ENCODE data around the gene ATXN7L1.
"Not testable (repeated sequence)": the region's sequence is repeated elsewhere in the genome, so short reads cannot be mapped to it uniquely, and the experiment has no call there.

ATXN7L1 gene

GRCh38 chr7:105611856-105612775 is 264.3 kb downstream of the ATXN7L1 start:
- H3K9me3 ChIP-seq (ENCODE audit: control insufficient read depth in 1 of 2, low read length in 2 of 2): no peaks in the 10 kb centered on the region
- no peaks in the 10 kb centered on the region for H3K4me1 ChIP-seq (ENCODE audit: control insufficient read depth in 1 of 2, insufficient read depth in 2 of 2, low read length in 2 of 2)
- H3K36me3 ChIP-seq (ENCODE audit: control insufficient read depth in 1 of 2, insufficient read depth in 2 of 2, low read length in 2 of 2): peaks cover 6 to 27% of the 10 kb centered on the region in 2 donors
- H3K9ac ChIP-seq (ENCODE audit: low read depth in 1 of 2, low read length in 2 of 2): no peak overlapping the region
- H3K27me3 ChIP-seq (ENCODE audit: control insufficient read depth in 1 of 2, insufficient read depth in 2 of 2, low read length in 2 of 2): no peaks in the 10 kb centered on the region
- H3K4me3 ChIP-seq (ENCODE audit: low read depth in 1 of 2, low read length in 2 of 2): no peak overlapping the region
- no peak overlapping the region for H3K27ac ChIP-seq (ENCODE audit: low read depth, low read length)

GRCh38 chr7:105610165-105610930 is 266.1 kb downstream of the ATXN7L1 start:
- Histone ChIP-seq H3K4me1 (ENCODE audit: control insufficient read depth in 1 of 2, insufficient read depth in 2 of 2, low read length in 2 of 2) (no peaks in the 10 kb centered on the region), H3K9ac (ENCODE audit: low read depth in 1 of 2, low read length in 2 of 2) (no peak overlapping the region), H3K4me3 (ENCODE audit: low read depth in 1 of 2, low read length in 2 of 2) (no peak overlapping the region), H3K9me3 (ENCODE audit: control insufficient read depth in 1 of 2, low read length in 2 of 2) (no peaks in the 10 kb centered on the region), H3K27me3 (ENCODE audit: control insufficient read depth in 1 of 2, insufficient read depth in 2 of 2, low read length in 2 of 2) (no peaks in the 10 kb centered on the region), H3K27ac (ENCODE audit: low read depth, low read length) (no peak overlapping the region), H3K36me3 (ENCODE audit: control insufficient read depth in 1 of 2, insufficient read depth in 2 of 2, low read length in 2 of 2) (peaks cover 0 to 19% of the 10 kb centered on the region in 2 donors)

- Histone ChIP-seq H3K9ac (ENCODE audit: low read depth in 1 of 2, low read length in 2 of 2) (no peak overlapping the region), H3K27me3 (ENCODE audit: control insufficient read depth in 1 of 2, insufficient read depth in 2 of 2, low read length in 2 of 2) (no peaks in the 10 kb centered on the region), H3K9me3 (ENCODE audit: control insufficient read depth in 1 of 2, low read length in 2 of 2) (no peaks in the 10 kb centered on the region), H3K27ac (ENCODE audit: low read depth, low read length) (no peak overlapping the region), H3K36me3 (ENCODE audit: control insufficient read depth in 1 of 2, insufficient read depth in 2 of 2, low read length in 2 of 2) (no peaks in the 10 kb centered on the region), H3K4me1 (ENCODE audit: control insufficient read depth in 1 of 2, insufficient read depth in 2 of 2, low read length in 2 of 2) (no peaks in the 10 kb centered on the region), H3K4me3 (ENCODE audit: low read depth in 1 of 2, low read length in 2 of 2) (no peak overlapping the region)
Observed at GRCh38 chr7:105602325-105603305, 273.8 kb downstream of the ATXN7L1 start.

DNA sequence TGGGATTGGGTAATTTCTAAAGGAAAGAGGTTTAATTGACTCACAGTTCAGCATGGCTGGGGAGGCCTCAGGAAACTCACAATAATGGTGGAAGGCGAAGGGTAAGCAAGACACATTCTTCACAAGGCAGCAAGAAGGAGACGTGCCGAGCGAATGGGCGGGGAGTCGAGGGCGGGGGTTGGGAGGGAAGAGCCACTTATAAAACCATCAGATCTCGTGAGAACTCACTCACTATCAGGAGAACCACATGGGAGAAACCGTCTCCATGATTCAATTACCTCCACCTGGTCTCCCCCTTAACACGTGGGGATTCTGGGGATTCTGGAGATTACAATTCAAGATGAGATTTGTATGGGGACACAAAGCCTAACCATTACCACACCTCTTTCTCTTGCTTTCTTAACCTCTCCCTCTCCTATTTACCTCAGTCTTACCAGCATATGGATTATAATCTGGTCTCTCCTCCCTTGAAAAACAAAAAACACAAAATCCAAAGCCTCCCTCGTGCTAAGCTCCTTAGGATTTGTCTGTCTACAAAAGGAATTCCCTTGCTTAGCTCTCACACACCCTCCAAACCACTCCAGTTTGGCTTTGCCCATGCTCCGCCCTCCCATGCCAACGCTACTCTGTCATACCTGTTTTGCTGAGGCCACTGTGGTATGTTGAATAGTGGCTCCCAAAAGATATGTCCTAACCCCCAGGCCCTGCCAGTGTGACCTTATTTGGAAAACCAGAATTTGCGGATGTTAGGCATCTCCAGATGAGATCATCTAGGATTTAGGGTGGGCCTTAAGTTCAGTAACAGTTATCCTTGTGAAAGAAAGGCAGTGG is 275.5 kb downstream of the ATXN7L1 start:
- no peaks in the 10 kb centered on the region for H3K9me3 ChIP-seq (ENCODE audit: control insufficient read depth in 1 of 2, low read length in 2 of 2)
- no peaks in the 10 kb centered on the region for H3K36me3 ChIP-seq (ENCODE audit: control insufficient read depth in 1 of 2, insufficient read depth in 2 of 2, low read length in 2 of 2)
- H3K4me3 ChIP-seq (ENCODE audit: low read depth in 1 of 2, low read length in 2 of 2): no peak overlapping the region
- no peak overlapping the region for H3K27ac ChIP-seq (ENCODE audit: low read depth, low read length)
- no peaks in the 10 kb centered on the region for H3K27me3 ChIP-seq (ENCODE audit: control insufficient read depth in 1 of 2, insufficient read depth in 2 of 2, low read length in 2 of 2)
- H3K4me1 ChIP-seq (ENCODE audit: control insufficient read depth in 1 of 2, insufficient read depth in 2 of 2, low read length in 2 of 2): no peaks in the 10 kb centered on the region
- no peak overlapping the region for H3K9ac ChIP-seq (ENCODE audit: low read depth in 1 of 2, low read length in 2 of 2)

DNA sequence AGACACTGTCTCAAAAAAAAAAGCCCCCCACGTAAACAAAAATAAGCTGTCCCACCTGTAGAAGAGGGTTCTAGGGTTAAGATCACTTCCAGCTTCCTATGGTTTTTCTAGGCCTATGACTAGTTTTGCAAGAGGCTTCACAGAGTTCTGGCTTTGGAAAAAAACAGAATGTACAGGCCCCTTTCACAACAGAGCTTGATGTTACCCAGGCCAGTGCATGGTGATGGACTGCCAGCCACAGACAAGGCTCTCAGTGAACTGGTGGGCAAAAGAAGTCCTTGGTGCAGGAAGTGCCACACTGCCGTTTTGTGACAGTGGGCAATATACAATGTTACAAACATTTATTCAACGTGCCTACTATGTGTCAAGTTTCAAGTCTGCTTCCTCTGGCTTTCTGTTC is 276.8 kb downstream of the ATXN7L1 start:
- Histone ChIP-seq H3K4me1 (ENCODE audit: control insufficient read depth in 1 of 2, insufficient read depth in 2 of 2, low read length in 2 of 2) (no peaks in the 10 kb centered on the region), H3K27me3 (ENCODE audit: control insufficient read depth in 1 of 2, insufficient read depth in 2 of 2, low read length in 2 of 2) (no peaks in the 10 kb centered on the region), H3K36me3 (ENCODE audit: control insufficient read depth in 1 of 2, insufficient read depth in 2 of 2, low read length in 2 of 2) (no peaks in the 10 kb centered on the region), H3K4me3 (ENCODE audit: low read depth in 1 of 2, low read length in 2 of 2) (no peak overlapping the region), H3K27ac (ENCODE audit: low read depth, low read length) (no peak overlapping the region), H3K9me3 (ENCODE audit: control insufficient read depth in 1 of 2, low read length in 2 of 2) (no peaks in the 10 kb centered on the region), H3K9ac (ENCODE audit: low read depth in 1 of 2, low read length in 2 of 2) (no peak overlapping the region)

GRCh38 chr7:105599080-105599479 is 277.3 kb downstream of the ATXN7L1 start:
- not testable (repeated sequence) for H3K27ac ChIP-seq (ENCODE audit: low read depth, low read length); H3K36me3 ChIP-seq (ENCODE audit: control insufficient read depth in 1 of 2, insufficient read depth in 2 of 2, low read length in 2 of 2); H3K27me3 ChIP-seq (ENCODE audit: control insufficient read depth in 1 of 2, insufficient read depth in 2 of 2, low read length in 2 of 2); H3K9ac ChIP-seq (ENCODE audit: low read depth in 1 of 2, low read length in 2 of 2); H3K4me3 ChIP-seq (ENCODE audit: low read depth in 1 of 2, low read length in 2 of 2); H3K4me1 ChIP-seq (ENCODE audit: control insufficient read depth in 1 of 2, insufficient read depth in 2 of 2, low read length in 2 of 2); H3K9me3 ChIP-seq (ENCODE audit: control insufficient read depth in 1 of 2, low read length in 2 of 2)

- H3K4me1 ChIP-seq (ENCODE audit: control insufficient read depth in 1 of 2, insufficient read depth in 2 of 2, low read length in 2 of 2): no peaks in the 10 kb centered on the region
- H3K4me3 ChIP-seq (ENCODE audit: low read depth in 1 of 2, low read length in 2 of 2): no peak overlapping the region
- H3K9me3 ChIP-seq (ENCODE audit: control insufficient read depth in 1 of 2, low read length in 2 of 2): no peaks in the 10 kb centered on the region
- H3K36me3 ChIP-seq (ENCODE audit: control insufficient read depth in 1 of 2, insufficient read depth in 2 of 2, low read length in 2 of 2): no peaks in the 10 kb centered on the region
- H3K27me3 ChIP-seq (ENCODE audit: control insufficient read depth in 1 of 2, insufficient read depth in 2 of 2, low read length in 2 of 2): no peaks in the 10 kb centered on the region
- H3K9ac ChIP-seq (ENCODE audit: low read depth in 1 of 2, low read length in 2 of 2): no peak overlapping the region
- no peak overlapping the region for H3K27ac ChIP-seq (ENCODE audit: low read depth, low read length)
Observed at GRCh38 chr7:105596866-105597265, 279.5 kb downstream of the ATXN7L1 start.

DNA sequence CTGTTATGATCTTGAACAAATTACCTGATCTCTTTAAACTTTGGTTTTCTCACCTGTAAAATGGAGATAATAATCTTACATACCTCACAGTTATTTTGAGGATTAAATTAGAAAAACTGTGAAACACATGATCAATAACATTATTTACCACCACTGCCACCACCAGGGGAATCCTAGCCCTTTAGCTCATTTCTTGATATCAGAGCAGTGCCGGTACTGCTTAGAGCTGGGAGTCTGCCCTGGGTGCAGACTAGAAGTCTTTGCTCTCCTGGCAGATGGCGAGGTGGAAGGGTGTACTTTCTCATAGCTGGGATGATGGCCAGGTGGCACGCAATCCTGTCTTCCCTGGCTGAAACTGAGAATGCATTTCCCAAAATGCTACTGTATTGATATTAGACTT is 282.4 kb downstream of the ATXN7L1 start:
- H3K9ac ChIP-seq (ENCODE audit: low read depth in 1 of 2, low read length in 2 of 2): no peak overlapping the region

GRCh38 chr7:105591522-105591921 is 284.9 kb downstream of the ATXN7L1 start:
- no peak overlapping the region for H3K9ac ChIP-seq (ENCODE audit: low read depth in 1 of 2, low read length in 2 of 2)
- no peaks in the 10 kb centered on the region for H3K36me3 ChIP-seq (ENCODE audit: control insufficient read depth in 1 of 2, insufficient read depth in 2 of 2, low read length in 2 of 2)

More for the DNA sequence above, 282.4 kb downstream of the ATXN7L1 start:
- H3K36me3 ChIP-seq (ENCODE audit: control insufficient read depth in 1 of 2, insufficient read depth in 2 of 2, low read length in 2 of 2): no peaks in the 10 kb centered on the region
- H3K9me3 ChIP-seq (ENCODE audit: control insufficient read depth in 1 of 2, low read length in 2 of 2): no peaks in the 10 kb centered on the region
- H3K4me1 ChIP-seq (ENCODE audit: control insufficient read depth in 1 of 2, insufficient read depth in 2 of 2, low read length in 2 of 2): peaks cover 0 to 5% of the 10 kb centered on the region in 2 donors
- no peak overlapping the region for H3K4me3 ChIP-seq (ENCODE audit: low read depth in 1 of 2, low read length in 2 of 2)
- no peaks in the 10 kb centered on the region for H3K27me3 ChIP-seq (ENCODE audit: control insufficient read depth in 1 of 2, insufficient read depth in 2 of 2, low read length in 2 of 2)
- H3K27ac ChIP-seq (ENCODE audit: low read depth, low read length): no peak overlapping the region

More at GRCh38 chr7:105591522-105591921, 284.9 kb downstream of the ATXN7L1 start:
- Histone ChIP-seq H3K27me3 (ENCODE audit: control insufficient read depth in 1 of 2, insufficient read depth in 2 of 2, low read length in 2 of 2) (no peaks in the 10 kb centered on the region), H3K27ac (ENCODE audit: low read depth, low read length) (no peak overlapping the region), H3K9me3 (ENCODE audit: control insufficient read depth in 1 of 2, low read length in 2 of 2) (no peaks in the 10 kb centered on the region), H3K4me1 (ENCODE audit: control insufficient read depth in 1 of 2, insufficient read depth in 2 of 2, low read length in 2 of 2) (peaks cover 0 to 7% of the 10 kb centered on the region in 2 donors), H3K4me3 (ENCODE audit: low read depth in 1 of 2, low read length in 2 of 2) (no peak overlapping the region)

Measured in duodenal mucosa (tissue), 2 donors.